Breast epithelium (tissue), 4 donors: ENCODE data around the gene CIB2. TPM values are rescaled to one million over a fixed set of nuclear protein-coding genes. Genes with fewer than 3 reads are reported as not detected.

Experiments
- DNase-seq, 2 donors: peaks; one replicate each; pipeline ENCODE4 v3.0.0-alpha.2; 2019; ENCODE audit warnings: low spot score in 2 of 2
- H3K27ac ChIP-seq, 2 donors: fragments of 200-600 bp; sonication (generic) in 1 of 2; one replicate each; pipeline ENCODE4 v1.5.1; 2016 to 2019; ENCODE audit warnings: mild to moderate bottlenecking in 1 of 2
- H3K27me3 ChIP-seq, 2 donors: fragments of 200-600 bp; sonication (generic) in 1 of 2; one replicate each; pipeline versions ENCODE4 v1.5.1 to v1.6.0; 2017 to 2019; ENCODE audit warnings: control low read depth in 1 of 2, mild to moderate bottlenecking in 1 of 2
- H3K36me3 ChIP-seq: fragments of 200-600 bp; one replicate; pipeline ENCODE4 v1.5.1; 2019
- H3K4me1 ChIP-seq, 2 donors: fragments of 200-600 bp; sonication (generic); one replicate each; pipeline ENCODE4 v1.5.1; 2016 to 2019; ENCODE audit warnings: control low read depth in 1 of 2
- H3K4me3 ChIP-seq, 3 donors: fragments of 200-600 bp; sonication (generic); 1 replicate in 2 of 3; 2 replicates in 1 of 3; pipeline ENCODE4 v1.5.1; 2016 to 2019; ENCODE audit warnings: mild to moderate bottlenecking in 3 of 3, moderate library complexity in 2 of 3
- H3K9me3 ChIP-seq, 2 donors: fragments of 200-600 bp; sonication (generic) in 1 of 2; one replicate each; pipeline ENCODE4 v1.5.1; 2016 to 2019; ENCODE audit warnings: control low read depth in 1 of 2
- POLR2A ChIP-seq: fragments of 450-650 bp; IDR thresholded peaks from one replicate; pipeline ENCODE4 v1.6.1; 2016; ENCODE audit warnings: antibody characterized with exemption, mild to moderate bottlenecking, moderate library complexity
- POLR2AphosphoS5 ChIP-seq, 3 donors: sonication (generic); formaldehyde crosslinking; IDR thresholded peaks; one replicate each; pipeline ENCODE4 v1.6.1; 2017; ENCODE audit warnings: antibody characterized with exemption in 3 of 3
- intact Hi-C: fragments of 100-400 bp; cut with DNase I; formaldehyde crosslinking; loops from one replicate; pipeline ENCODE4 v1.15.1; 2023; ENCODE audit warnings: low total_unique reads
- total RNA-seq, 3 donors: library from RNA; depleted of rRNA; stranded (reverse); fragments of >200 nt; gene quantifications; one replicate each; pipeline ENCODE4 v1.1.0, GENCODE V29; 2016
- TF ChIP-seq, protein P1 (sequence below), 3 donors: fragments of 450-650 bp; IDR thresholded peaks; one replicate each; pipeline ENCODE4 v1.5.1; 2016 to 2017; ENCODE audit warnings: antibody characterized with exemption in 3 of 3, mild to moderate bottlenecking in 3 of 3, moderate library complexity in 3 of 3

Gene CIB2
- 1 to 10 TPM; 2.9 to 5.8 (median 4.9) TPM for total RNA-seq

DNA sequence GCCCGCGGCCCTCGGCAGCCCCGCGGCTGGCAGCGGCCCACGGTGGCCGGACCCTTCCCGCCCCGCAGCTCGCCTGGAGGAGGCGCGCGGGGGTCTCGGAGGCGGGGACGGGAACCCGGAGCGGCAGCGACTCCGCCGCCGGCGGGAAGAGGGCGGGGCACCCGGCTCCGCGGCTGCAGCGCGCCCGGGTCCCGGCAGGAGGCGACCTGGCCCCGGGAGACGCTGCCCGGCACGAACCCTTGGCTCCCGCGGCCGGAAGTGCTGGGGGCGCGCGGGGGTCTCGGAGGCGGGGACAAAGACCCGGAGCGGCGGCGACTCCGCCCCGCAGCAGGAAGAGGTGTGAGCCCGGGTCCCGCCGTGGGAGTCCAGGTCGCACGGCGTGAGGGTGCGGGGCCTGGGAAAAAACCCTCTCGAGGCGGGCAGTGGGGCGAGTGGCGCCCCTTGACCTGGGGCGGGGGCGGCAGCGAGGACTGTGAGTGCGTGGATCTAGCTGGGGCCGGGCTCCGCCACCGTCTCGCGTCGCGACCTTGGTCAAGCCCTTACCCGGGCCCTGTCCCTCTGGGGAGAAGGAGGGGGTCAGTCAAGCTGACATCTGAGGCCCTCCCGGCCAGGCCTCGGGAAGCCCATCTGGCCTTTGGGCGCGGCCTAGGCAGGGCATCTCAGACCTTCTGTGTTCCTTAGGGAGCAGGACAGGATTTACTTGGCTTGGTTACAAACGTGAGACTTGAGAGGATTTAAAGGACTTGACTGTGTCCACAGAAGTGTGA is at the start of gene CIB2:
Gene CIB2, minus strand, starts transcription at position 151 of the 767 bp plus-strand sequence. CDS start 230 bp downstream, outside the sequence.
- no peaks in the 10 kb centered on the region for H3K4me1 ChIP-seq
- peak within 1 kb of the TSS; percentile 82 to 93 for H3K27ac ChIP-seq
- intact Hi-C loops = no loop called here
- peak within 1 kb of the TSS; percentile 59 to 82 (median 71) for H3K4me3 ChIP-seq
- TF ChIP-seq POLR2A (no peak), POLR2AphosphoS5 (IDR thresholded peaks at IDR 0.05) (peak in 2 of 3 donors; percentile 13 to 26)
- TF ChIP-seq, protein P1, sequence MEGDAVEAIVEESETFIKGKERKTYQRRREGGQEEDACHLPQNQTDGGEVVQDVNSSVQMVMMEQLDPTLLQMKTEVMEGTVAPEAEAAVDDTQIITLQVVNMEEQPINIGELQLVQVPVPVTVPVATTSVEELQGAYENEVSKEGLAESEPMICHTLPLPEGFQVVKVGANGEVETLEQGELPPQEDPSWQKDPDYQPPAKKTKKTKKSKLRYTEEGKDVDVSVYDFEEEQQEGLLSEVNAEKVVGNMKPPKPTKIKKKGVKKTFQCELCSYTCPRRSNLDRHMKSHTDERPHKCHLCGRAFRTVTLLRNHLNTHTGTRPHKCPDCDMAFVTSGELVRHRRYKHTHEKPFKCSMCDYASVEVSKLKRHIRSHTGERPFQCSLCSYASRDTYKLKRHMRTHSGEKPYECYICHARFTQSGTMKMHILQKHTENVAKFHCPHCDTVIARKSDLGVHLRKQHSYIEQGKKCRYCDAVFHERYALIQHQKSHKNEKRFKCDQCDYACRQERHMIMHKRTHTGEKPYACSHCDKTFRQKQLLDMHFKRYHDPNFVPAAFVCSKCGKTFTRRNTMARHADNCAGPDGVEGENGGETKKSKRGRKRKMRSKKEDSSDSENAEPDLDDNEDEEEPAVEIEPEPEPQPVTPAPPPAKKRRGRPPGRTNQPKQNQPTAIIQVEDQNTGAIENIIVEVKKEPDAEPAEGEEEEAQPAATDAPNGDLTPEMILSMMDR (IDR thresholded peaks at IDR 0.05) = peak; percentile 19 to 85 (median 38)
- no peaks in the 10 kb centered on the region for H3K36me3 ChIP-seq
- no peaks in the 10 kb centered on the region for H3K9me3 ChIP-seq
- peak in 1 of 2 donors; percentile 46 for DNase-seq
- no peaks in the 10 kb centered on the region for H3K27me3 ChIP-seq

DNA sequence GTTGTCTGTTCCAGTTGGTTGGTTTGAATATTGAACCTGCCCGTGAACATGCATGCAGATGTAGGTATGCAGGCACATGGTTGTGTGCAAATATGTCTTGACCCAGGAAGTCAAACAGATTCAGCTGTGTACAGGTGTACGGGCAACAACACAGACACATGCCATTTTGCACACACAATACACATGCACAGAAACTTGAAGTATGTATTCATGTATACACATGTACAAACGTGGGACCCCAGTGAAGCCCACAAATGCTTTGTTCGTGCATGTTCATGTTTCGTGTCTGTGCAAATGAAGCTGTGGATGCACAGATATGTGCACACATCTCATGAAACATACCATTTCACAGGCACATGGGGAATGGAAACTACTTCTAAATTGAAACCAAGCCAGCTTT is 48.7 kb upstream of the CIB2 start:
- H3K4me3 ChIP-seq = no peak overlapping the region
- no peak overlapping the region for H3K27ac ChIP-seq
- H3K9me3 ChIP-seq = no peaks in the 10 kb centered on the region
- no peaks in the 10 kb centered on the region for H3K27me3 ChIP-seq
- DNase-seq = peak in 1 of 2 donors; percentile 10
- no peaks in the 10 kb centered on the region for H3K36me3 ChIP-seq
- intact Hi-C loops = no loop called here
- TF ChIP-seq, protein P1 (IDR thresholded peaks at IDR 0.05) = no peak
- no peak for TF ChIP-seq POLR2AphosphoS5 (IDR thresholded peaks at IDR 0.05)
- TF ChIP-seq POLR2A = no peak
- no peaks in the 10 kb centered on the region for H3K4me1 ChIP-seq

GRCh38 chr15:78179286-78179840 is 48.1 kb upstream of the CIB2 start:
- intact Hi-C loops = no loop called here
- no peaks in the 10 kb centered on the region for H3K4me1 ChIP-seq
- H3K27ac ChIP-seq = no peak overlapping the region
- no peaks in the 10 kb centered on the region for H3K27me3 ChIP-seq
- no peaks in the 10 kb centered on the region for H3K9me3 ChIP-seq
- TF ChIP-seq, protein P1 (IDR thresholded peaks at IDR 0.05) = no peak
- TF ChIP-seq POLR2AphosphoS5 (IDR thresholded peaks at IDR 0.05) = no peak
- no peak for TF ChIP-seq POLR2A
- DNase-seq = no peak
- H3K4me3 ChIP-seq = no peak overlapping the region
- H3K36me3 ChIP-seq = no peaks in the 10 kb centered on the region

DNA sequence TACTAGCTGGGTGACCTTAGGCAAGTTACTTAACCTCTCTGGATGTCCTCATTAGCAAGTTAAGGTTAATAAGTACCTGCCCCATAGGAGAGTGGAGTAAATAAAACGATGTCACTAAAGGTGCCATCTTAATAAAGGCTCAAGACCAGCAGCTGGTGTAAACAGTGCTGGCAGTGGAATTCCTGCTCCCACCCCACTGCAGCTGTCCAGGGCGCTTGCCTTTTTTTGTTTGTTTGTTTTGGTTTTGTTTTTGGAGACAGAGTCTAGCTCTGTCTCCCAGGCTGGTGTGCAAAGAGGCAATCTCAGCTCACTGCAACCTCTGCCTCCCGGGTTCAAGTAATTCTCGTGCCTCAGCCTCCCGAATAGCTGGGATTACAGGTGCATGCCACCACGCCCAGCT is 46.8 kb upstream of the CIB2 start:
- intact Hi-C loops = no loop called here
- H3K4me1 ChIP-seq = no peaks in the 10 kb centered on the region
- TF ChIP-seq POLR2A = no peak
- TF ChIP-seq, protein P1 (IDR thresholded peaks at IDR 0.05) = no peak
- TF ChIP-seq POLR2AphosphoS5 (IDR thresholded peaks at IDR 0.05) = no peak
- no peak for DNase-seq
- H3K4me3 ChIP-seq = no peak overlapping the region
- no peaks in the 10 kb centered on the region for H3K36me3 ChIP-seq
- no peaks in the 10 kb centered on the region for H3K27me3 ChIP-seq
- no peaks in the 10 kb centered on the region for H3K9me3 ChIP-seq
- no peak overlapping the region for H3K27ac ChIP-seq

GRCh38 chr15:78177447-78177873 is 46.2 kb upstream of the CIB2 start:
- no peaks in the 10 kb centered on the region for H3K36me3 ChIP-seq
- H3K9me3 ChIP-seq = no peaks in the 10 kb centered on the region
- no peaks in the 10 kb centered on the region for H3K4me1 ChIP-seq
- no peak for DNase-seq
- no peak overlapping the region for H3K27ac ChIP-seq
- TF ChIP-seq POLR2AphosphoS5 (IDR thresholded peaks at IDR 0.05) = no peak
- no peak for TF ChIP-seq POLR2A
- TF ChIP-seq, protein P1 (IDR thresholded peaks at IDR 0.05) = peak in 2 of 3 donors; percentile 11 to 29
- intact Hi-C loops = no loop called here
- no peaks in the 10 kb centered on the region for H3K27me3 ChIP-seq
- no peak overlapping the region for H3K4me3 ChIP-seq
